ENCODE data around the gene CBX3.

Gene CBX3

GRCh38 chr7:26190417-26190869 lies 11.1 kb upstream of the CBX3 start:
- Histone ChIP-seq H3K14ac (ENCODE audit: low read length) (no peak overlapping the region), H3K9ac (ENCODE audit: low read length) (no peak overlapping the region), H3K4ac (ENCODE audit: low read depth, low read length) (no peak overlapping the region), H3K79me2 (ENCODE audit: control insufficient read depth, insufficient read depth, low read length, poor library complexity) (peaks cover 4% of the 10 kb centered on the region), H3K36me3 (ENCODE audit: control insufficient read depth in 1 of 2, insufficient read depth in 2 of 2, low read length in 2 of 2) (peaks cover 17 to 51% of the 10 kb centered on the region in 2 experiments), H3K4me2 (ENCODE audit: low read length) (no peak overlapping the region), H3K4me3 (ENCODE audit: low read depth, low read length) (no peak overlapping the region), H3K79me1 (ENCODE audit: low read length) (no peaks in the 10 kb centered on the region), H3K4me1 (ENCODE audit: control insufficient read depth in 1 of 2, insufficient read depth in 2 of 2, low read length in 2 of 2) (no peaks in the 10 kb centered on the region), H2AFZ (ENCODE audit: insufficient read depth, low read length, poor library complexity) (no peak overlapping the region), H3K9me3 (ENCODE audit: insufficient read depth, low read depth, low read length) (no peaks in the 10 kb centered on the region), H4K91ac (ENCODE audit: low read depth, low read length) (no peak overlapping the region), H3K23ac (ENCODE audit: low read length) (no peak overlapping the region), H4K12ac (ENCODE audit: low read depth, low read length) (no peak overlapping the region), H3K27me3 (ENCODE audit: insufficient read depth, low read length) (no peaks in the 10 kb centered on the region), H3K27ac (ENCODE audit: low read depth, low read length) (no peak overlapping the region), H2BK12ac (ENCODE audit: low read length) (no peak overlapping the region), H3K18ac (ENCODE audit: low read length) (no peak overlapping the region), H2BK5ac (ENCODE audit: low read depth, low read length, poor library complexity) (no peak overlapping the region), H2BK120ac (ENCODE audit: insufficient read depth, low read length, poor library complexity) (no peak overlapping the region), H2AK5ac (ENCODE audit: low read length) (no peak overlapping the region), H4K8ac (ENCODE audit: low read depth, low read length) (no peak overlapping the region)
- whole genome bisulfite sequencing (ENCODE audit: extremely low coverage, insufficient coverage, insufficient read length), result no CpG with 5 or more reads among the region's 1 CpG
- peak in 1 of 2 donors; percentile 37 for DNase-seq

GRCh38 chr7:26191233-26191973 lies 10.1 kb upstream of the CBX3 start:
- 100% methylated on average over 1 of the region's 7 CpGs for WGBS (ENCODE audit: extremely low coverage, insufficient coverage, insufficient read length)
- H3K4ac ChIP-seq (ENCODE audit: low read depth, low read length), result no peak overlapping the region
- H4K91ac ChIP-seq (ENCODE audit: low read depth, low read length), result no peak overlapping the region

GRCh38 chr7:26191974-26192479 lies 9.5 kb upstream of the CBX3 start:
- Histone ChIP-seq H3K79me2 (ENCODE audit: control insufficient read depth, insufficient read depth, low read length, poor library complexity) (peaks cover 4% of the 10 kb centered on the region), H4K91ac (ENCODE audit: low read depth, low read length) (no peak overlapping the region), H3K4me1 (ENCODE audit: control insufficient read depth in 1 of 2, insufficient read depth in 2 of 2, low read length in 2 of 2) (no peaks in the 10 kb centered on the region), H2AK5ac (ENCODE audit: low read length) (no peak overlapping the region), H3K79me1 (ENCODE audit: low read length) (no peaks in the 10 kb centered on the region), H2BK120ac (ENCODE audit: insufficient read depth, low read length, poor library complexity) (no peak overlapping the region), H3K4ac (ENCODE audit: low read depth, low read length) (no peak overlapping the region), H2AFZ (ENCODE audit: insufficient read depth, low read length, poor library complexity) (no peak overlapping the region), H3K18ac (ENCODE audit: low read length) (no peak overlapping the region), H2BK12ac (ENCODE audit: low read length) (no peak overlapping the region), H3K23ac (ENCODE audit: low read length) (no peak overlapping the region), H3K14ac (ENCODE audit: low read length) (no peak overlapping the region), H3K9ac (ENCODE audit: low read length) (no peak overlapping the region), H4K8ac (ENCODE audit: low read depth, low read length) (no peak overlapping the region), H2BK5ac (ENCODE audit: low read depth, low read length, poor library complexity) (no peak overlapping the region), H3K4me2 (ENCODE audit: low read length) (no peak overlapping the region), H3K27me3 (ENCODE audit: insufficient read depth, low read length) (no peaks in the 10 kb centered on the region), H4K12ac (ENCODE audit: low read depth, low read length) (no peak overlapping the region), H3K36me3 (ENCODE audit: control insufficient read depth in 1 of 2, insufficient read depth in 2 of 2, low read length in 2 of 2) (peaks cover 17 to 57% of the 10 kb centered on the region in 2 experiments), H3K9me3 (ENCODE audit: insufficient read depth, low read depth, low read length) (no peaks in the 10 kb centered on the region), H3K4me3 (ENCODE audit: low read depth, low read length) (no peak overlapping the region), H3K27ac (ENCODE audit: low read depth, low read length) (no peak overlapping the region)
- no peak for DNase-seq
- WGBS (ENCODE audit: extremely low coverage, insufficient coverage, insufficient read length), result no CpG with 5 or more reads among the region's 1 CpG

More at GRCh38 chr7:26191233-26191973, 10.1 kb upstream of the CBX3 start:
- Histone ChIP-seq H3K36me3 (ENCODE audit: control insufficient read depth in 1 of 2, insufficient read depth in 2 of 2, low read length in 2 of 2) (peaks cover 17 to 56% of the 10 kb centered on the region in 2 experiments), H2BK120ac (ENCODE audit: insufficient read depth, low read length, poor library complexity) (no peak overlapping the region), H3K27me3 (ENCODE audit: insufficient read depth, low read length) (no peaks in the 10 kb centered on the region), H3K4me3 (ENCODE audit: low read depth, low read length) (no peak overlapping the region), H3K14ac (ENCODE audit: low read length) (no peak overlapping the region), H2BK5ac (ENCODE audit: low read depth, low read length, poor library complexity) (no peak overlapping the region), H3K4me2 (ENCODE audit: low read length) (no peak overlapping the region), H3K9ac (ENCODE audit: low read length) (no peak overlapping the region), H4K12ac (ENCODE audit: low read depth, low read length) (no peak overlapping the region), H3K79me1 (ENCODE audit: low read length) (no peaks in the 10 kb centered on the region), H3K9me3 (ENCODE audit: insufficient read depth, low read depth, low read length) (no peaks in the 10 kb centered on the region), H3K23ac (ENCODE audit: low read length) (no peak overlapping the region), H2AK5ac (ENCODE audit: low read length) (no peak overlapping the region), H3K79me2 (ENCODE audit: control insufficient read depth, insufficient read depth, low read length, poor library complexity) (peaks cover 4% of the 10 kb centered on the region), H3K4me1 (ENCODE audit: control insufficient read depth in 1 of 2, insufficient read depth in 2 of 2, low read length in 2 of 2) (no peaks in the 10 kb centered on the region), H2AFZ (ENCODE audit: insufficient read depth, low read length, poor library complexity) (no peak overlapping the region), H4K8ac (ENCODE audit: low read depth, low read length) (no peak overlapping the region), H3K18ac (ENCODE audit: low read length) (no peak overlapping the region), H2BK12ac (ENCODE audit: low read length) (no peak overlapping the region), H3K27ac (ENCODE audit: low read depth, low read length) (no peak overlapping the region)
- DNase-seq, result no peak

GRCh38 chr7:26192485-26193087 lies 9.0 kb upstream of the CBX3 start:
- Histone ChIP-seq H4K8ac (ENCODE audit: low read depth, low read length) (no peak overlapping the region), H3K79me2 (ENCODE audit: control insufficient read depth, insufficient read depth, low read length, poor library complexity) (peaks cover 6% of the 10 kb centered on the region), H2AFZ (ENCODE audit: insufficient read depth, low read length, poor library complexity) (no peak overlapping the region), H3K4ac (ENCODE audit: low read depth, low read length) (no peak overlapping the region), H3K79me1 (ENCODE audit: low read length) (no peaks in the 10 kb centered on the region), H3K23ac (ENCODE audit: low read length) (no peak overlapping the region), H4K91ac (ENCODE audit: low read depth, low read length) (no peak overlapping the region), H2BK12ac (ENCODE audit: low read length) (no peak overlapping the region), H3K4me1 (ENCODE audit: control insufficient read depth in 1 of 2, insufficient read depth in 2 of 2, low read length in 2 of 2) (no peaks in the 10 kb centered on the region), H2AK5ac (ENCODE audit: low read length) (no peak overlapping the region), H3K27ac (ENCODE audit: low read depth, low read length) (no peak overlapping the region), H3K9ac (ENCODE audit: low read length) (no peak overlapping the region), H3K36me3 (ENCODE audit: control insufficient read depth in 1 of 2, insufficient read depth in 2 of 2, low read length in 2 of 2) (peaks cover 15 to 58% of the 10 kb centered on the region in 2 experiments), H4K12ac (ENCODE audit: low read depth, low read length) (no peak overlapping the region), H3K27me3 (ENCODE audit: insufficient read depth, low read length) (no peaks in the 10 kb centered on the region), H3K14ac (ENCODE audit: low read length) (no peak overlapping the region), H3K18ac (ENCODE audit: low read length) (no peak overlapping the region), H3K4me2 (ENCODE audit: low read length) (no peak overlapping the region), H2BK120ac (ENCODE audit: insufficient read depth, low read length, poor library complexity) (no peak overlapping the region), H3K4me3 (ENCODE audit: low read depth, low read length) (no peak overlapping the region), H2BK5ac (ENCODE audit: low read depth, low read length, poor library complexity) (no peak overlapping the region), H3K9me3 (ENCODE audit: insufficient read depth, low read depth, low read length) (no peaks in the 10 kb centered on the region)
- WGBS (ENCODE audit: extremely low coverage, insufficient coverage, insufficient read length), result no CpG with 5 or more reads among the region's 3 CpGs
- no peak for DNase-seq
